Breast epithelium (tissue), 4 donors: ENCODE results near the gene FAM50B. TPM values are rescaled to one million over a fixed set of nuclear protein-coding genes. Genes with fewer than 3 reads are reported as not detected.

ENCODE experiments used
- DNase-seq, 2 donors: peaks; one replicate each; pipeline ENCODE4 v3.0.0-alpha.2; 2019; ENCODE audit warnings: low spot score in 2 of 2
- H3K27ac ChIP-seq, 2 donors: fragments of 200-600 bp; sonication (generic) in 1 of 2; one replicate each; pipeline ENCODE4 v1.5.1; 2016 to 2019; ENCODE audit warnings: mild to moderate bottlenecking in 1 of 2
- H3K27me3 ChIP-seq, 2 donors: fragments of 200-600 bp; sonication (generic) in 1 of 2; one replicate each; pipeline versions ENCODE4 v1.5.1 to v1.6.0; 2017 to 2019; ENCODE audit warnings: control low read depth in 1 of 2, mild to moderate bottlenecking in 1 of 2
- H3K36me3 ChIP-seq: fragments of 200-600 bp; one replicate; pipeline ENCODE4 v1.5.1; 2019
- H3K4me1 ChIP-seq, 2 donors: fragments of 200-600 bp; sonication (generic); one replicate each; pipeline ENCODE4 v1.5.1; 2016 to 2019; ENCODE audit warnings: control low read depth in 1 of 2
- H3K4me3 ChIP-seq, 3 donors: fragments of 200-600 bp; sonication (generic); 1 replicate in 2 of 3; 2 replicates in 1 of 3; pipeline ENCODE4 v1.5.1; 2016 to 2019; ENCODE audit warnings: mild to moderate bottlenecking in 3 of 3, moderate library complexity in 2 of 3
- H3K9me3 ChIP-seq, 2 donors: fragments of 200-600 bp; sonication (generic) in 1 of 2; one replicate each; pipeline ENCODE4 v1.5.1; 2016 to 2019; ENCODE audit warnings: control low read depth in 1 of 2
- POLR2A ChIP-seq: fragments of 450-650 bp; IDR thresholded peaks from one replicate; pipeline ENCODE4 v1.6.1; 2016; ENCODE audit warnings: antibody characterized with exemption, mild to moderate bottlenecking, moderate library complexity
- POLR2AphosphoS5 ChIP-seq, 3 donors: sonication (generic); formaldehyde crosslinking; IDR thresholded peaks; one replicate each; pipeline ENCODE4 v1.6.1; 2017; ENCODE audit warnings: antibody characterized with exemption in 3 of 3
- intact Hi-C: fragments of 100-400 bp; cut with DNase I; formaldehyde crosslinking; loops from one replicate; pipeline ENCODE4 v1.15.1; 2023; ENCODE audit warnings: low total_unique reads
- total RNA-seq, 3 donors: library from RNA; depleted of rRNA; stranded (reverse); fragments of >200 nt; gene quantifications; one replicate each; pipeline ENCODE4 v1.1.0, GENCODE V29; 2016
- TF ChIP-seq, protein P1 (sequence below), 3 donors: fragments of 450-650 bp; IDR thresholded peaks; one replicate each; pipeline ENCODE4 v1.5.1; 2016 to 2017; ENCODE audit warnings: antibody characterized with exemption in 3 of 3, mild to moderate bottlenecking in 3 of 3, moderate library complexity in 3 of 3

Gene FAM50B
- total RNA-seq, 3 donors from 2014 or later: 8.8 to 17.0 (median 9.3) TPM

DNA sequence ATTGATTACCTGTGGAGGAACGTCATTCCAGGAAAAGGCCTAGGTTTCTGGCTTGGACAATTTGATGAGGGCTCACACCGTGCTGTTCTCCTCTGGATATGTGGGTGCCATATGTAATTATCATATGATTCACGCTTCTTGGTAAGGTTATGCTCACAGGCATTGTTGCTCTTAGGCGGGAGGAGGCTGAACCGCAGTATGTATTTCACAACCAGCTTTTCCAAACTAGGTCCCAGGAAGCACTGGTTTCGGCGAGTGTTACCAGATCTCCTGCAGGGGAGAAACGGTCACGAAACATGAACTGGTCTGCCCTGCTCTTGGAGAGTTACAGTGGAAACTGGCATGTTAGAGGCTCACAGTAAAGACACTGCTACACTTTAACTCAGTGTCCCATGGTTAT is 793 bp upstream of the FAM50B start:
- DNase-seq: peak in 1 of 2 donors; percentile 52
- no peaks in the 10 kb centered on the region for H3K27me3 ChIP-seq
- peak overlapping the region; percentile 85 to 86 for H3K27ac ChIP-seq
- no peaks in the 10 kb centered on the region for H3K4me1 ChIP-seq
- intact Hi-C loops: no loop called here
- H3K9me3 ChIP-seq: no peaks in the 10 kb centered on the region
- H3K36me3 ChIP-seq: no peaks in the 10 kb centered on the region
- peak in 1 of 3 donors; percentile 17 for TF ChIP-seq POLR2AphosphoS5 (IDR thresholded peaks at IDR 0.05)
- no peak for TF ChIP-seq POLR2A
- peak overlapping the region; percentile 20 to 72 (median 56) for H3K4me3 ChIP-seq

DNA sequence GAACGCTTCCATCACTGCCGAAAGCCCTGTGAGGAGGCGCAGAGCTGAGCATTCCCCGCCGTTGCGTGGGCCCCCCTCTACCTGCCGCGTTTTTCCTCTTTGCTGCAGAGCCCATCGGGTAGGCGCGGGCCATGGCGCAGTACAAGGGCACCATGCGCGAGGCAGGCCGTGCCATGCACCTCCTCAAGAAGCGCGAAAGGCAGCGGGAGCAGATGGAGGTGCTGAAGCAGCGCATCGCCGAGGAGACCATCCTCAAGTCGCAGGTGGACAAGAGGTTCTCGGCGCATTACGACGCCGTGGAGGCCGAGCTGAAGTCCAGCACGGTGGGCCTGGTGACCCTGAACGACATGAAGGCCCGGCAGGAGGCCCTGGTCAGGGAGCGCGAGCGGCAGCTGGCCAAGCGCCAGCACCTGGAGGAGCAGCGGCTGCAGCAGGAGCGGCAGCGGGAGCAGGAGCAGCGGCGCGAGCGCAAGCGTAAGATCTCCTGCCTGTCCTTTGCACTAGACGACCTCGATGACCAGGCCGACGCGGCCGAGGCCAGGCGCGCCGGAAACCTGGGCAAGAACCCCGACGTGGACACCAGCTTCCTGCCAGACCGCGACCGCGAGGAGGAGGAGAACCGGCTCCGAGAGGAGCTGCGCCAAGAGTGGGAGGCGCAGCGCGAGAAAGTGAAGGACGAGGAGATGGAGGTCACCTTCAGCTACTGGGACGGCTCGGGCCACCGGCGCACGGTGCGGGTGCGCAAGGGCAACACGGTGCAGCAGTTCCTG is 693 bp downstream of the FAM50B start:
- H3K27me3 ChIP-seq: no peaks in the 10 kb centered on the region
- intact Hi-C loops: no loop called here
- H3K36me3 ChIP-seq: no peaks in the 10 kb centered on the region
- TF ChIP-seq POLR2AphosphoS5 (IDR thresholded peaks at IDR 0.05) (no peak), POLR2A (no peak)
- TF ChIP-seq, protein P1, sequence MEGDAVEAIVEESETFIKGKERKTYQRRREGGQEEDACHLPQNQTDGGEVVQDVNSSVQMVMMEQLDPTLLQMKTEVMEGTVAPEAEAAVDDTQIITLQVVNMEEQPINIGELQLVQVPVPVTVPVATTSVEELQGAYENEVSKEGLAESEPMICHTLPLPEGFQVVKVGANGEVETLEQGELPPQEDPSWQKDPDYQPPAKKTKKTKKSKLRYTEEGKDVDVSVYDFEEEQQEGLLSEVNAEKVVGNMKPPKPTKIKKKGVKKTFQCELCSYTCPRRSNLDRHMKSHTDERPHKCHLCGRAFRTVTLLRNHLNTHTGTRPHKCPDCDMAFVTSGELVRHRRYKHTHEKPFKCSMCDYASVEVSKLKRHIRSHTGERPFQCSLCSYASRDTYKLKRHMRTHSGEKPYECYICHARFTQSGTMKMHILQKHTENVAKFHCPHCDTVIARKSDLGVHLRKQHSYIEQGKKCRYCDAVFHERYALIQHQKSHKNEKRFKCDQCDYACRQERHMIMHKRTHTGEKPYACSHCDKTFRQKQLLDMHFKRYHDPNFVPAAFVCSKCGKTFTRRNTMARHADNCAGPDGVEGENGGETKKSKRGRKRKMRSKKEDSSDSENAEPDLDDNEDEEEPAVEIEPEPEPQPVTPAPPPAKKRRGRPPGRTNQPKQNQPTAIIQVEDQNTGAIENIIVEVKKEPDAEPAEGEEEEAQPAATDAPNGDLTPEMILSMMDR (IDR thresholded peaks at IDR 0.05): no peak
- no peak for DNase-seq
- peak overlapping the region; percentile 85 to 86 for H3K27ac ChIP-seq
- H3K4me3 ChIP-seq: peak overlapping the region; percentile 20 to 72 (median 56)
- no peaks in the 10 kb centered on the region for H3K9me3 ChIP-seq
- H3K4me1 ChIP-seq: no peaks in the 10 kb centered on the region

DNA sequence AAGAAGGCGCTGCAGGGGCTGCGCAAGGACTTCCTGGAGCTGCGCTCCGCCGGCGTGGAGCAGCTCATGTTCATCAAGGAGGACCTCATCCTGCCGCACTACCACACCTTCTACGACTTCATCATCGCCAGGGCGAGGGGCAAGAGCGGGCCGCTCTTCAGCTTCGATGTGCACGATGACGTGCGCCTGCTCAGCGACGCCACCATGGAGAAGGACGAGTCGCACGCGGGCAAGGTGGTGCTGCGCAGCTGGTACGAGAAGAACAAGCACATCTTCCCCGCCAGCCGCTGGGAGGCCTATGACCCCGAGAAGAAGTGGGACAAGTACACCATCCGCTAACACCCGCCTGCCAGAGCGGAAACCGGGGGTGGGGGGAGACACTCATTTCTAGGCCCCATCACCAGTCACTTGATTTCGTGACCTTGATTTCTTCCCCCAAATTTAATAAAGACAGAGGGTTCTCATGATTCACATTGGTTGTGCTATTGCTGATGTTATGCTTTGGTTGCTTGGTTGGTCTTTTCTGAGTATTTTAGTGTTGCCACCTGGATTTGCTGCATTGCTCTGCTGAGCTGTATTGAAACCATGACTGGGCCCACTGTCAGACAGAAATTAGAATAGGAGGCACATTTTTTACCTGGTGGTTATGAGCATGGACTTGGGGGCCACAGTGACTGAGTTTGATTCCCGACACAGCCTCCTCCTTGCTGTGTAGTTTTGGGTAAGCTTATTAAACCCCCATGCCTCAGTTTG is 1.5 kb downstream of the FAM50B start:
- Histone ChIP-seq H3K4me1 (no peaks in the 10 kb centered on the region), H3K27ac (peak overlapping the region; percentile 85 to 86), H3K4me3 (peak overlapping the region in 2 of 3 donors; percentile 56 to 72), H3K36me3 (no peaks in the 10 kb centered on the region), H3K27me3 (no peaks in the 10 kb centered on the region), H3K9me3 (no peaks in the 10 kb centered on the region)
- DNase-seq: no peak
- intact Hi-C loops: no loop called here
- TF ChIP-seq, protein P1 (IDR thresholded peaks at IDR 0.05): no peak
- no peak for TF ChIP-seq POLR2AphosphoS5 (IDR thresholded peaks at IDR 0.05)
- TF ChIP-seq POLR2A: no peak

GRCh38 chr6:3851839-3852238 is 2.7 kb downstream of the FAM50B start:
- intact Hi-C loops: no loop called here
- TF ChIP-seq, protein P1 (IDR thresholded peaks at IDR 0.05): no peak
- TF ChIP-seq POLR2AphosphoS5 (IDR thresholded peaks at IDR 0.05): no peak
- no peak for TF ChIP-seq POLR2A
- Histone ChIP-seq H3K4me3 (no peak overlapping the region), H3K27ac (no peak overlapping the region), H3K4me1 (no peaks in the 10 kb centered on the region), H3K27me3 (no peaks in the 10 kb centered on the region), H3K36me3 (no peaks in the 10 kb centered on the region), H3K9me3 (no peaks in the 10 kb centered on the region)
- no peak for DNase-seq

DNA sequence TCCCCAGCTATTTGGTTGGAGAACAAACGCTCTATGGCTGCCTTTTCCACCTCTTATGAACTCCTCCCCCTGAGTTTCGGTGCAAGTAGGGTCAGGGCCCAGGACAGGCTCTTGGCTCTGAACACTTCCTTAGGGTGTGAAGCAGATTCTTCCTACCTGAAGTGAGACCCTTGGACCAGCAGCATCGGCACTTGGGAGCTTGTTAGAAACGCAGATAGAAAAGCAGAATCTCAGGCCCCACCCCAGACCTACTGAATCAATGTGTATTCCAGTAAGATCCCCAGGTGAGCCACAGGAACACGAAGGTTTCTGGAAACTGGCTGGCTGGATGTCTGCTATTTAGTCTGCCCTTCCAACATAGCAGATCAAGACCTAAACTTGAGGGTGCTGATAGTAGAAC is 3.2 kb downstream of the FAM50B start:
- Histone ChIP-seq H3K4me1 (no peaks in the 10 kb centered on the region), H3K27me3 (no peaks in the 10 kb centered on the region), H3K4me3 (no peak overlapping the region), H3K27ac (no peak overlapping the region), H3K36me3 (no peaks in the 10 kb centered on the region), H3K9me3 (no peaks in the 10 kb centered on the region)
- intact Hi-C loops: no loop called here
- DNase-seq: no peak
- TF ChIP-seq POLR2AphosphoS5 (IDR thresholded peaks at IDR 0.05) (no peak), POLR2A (no peak)
- TF ChIP-seq, protein P1 (IDR thresholded peaks at IDR 0.05): no peak
